GM08714 (cell line): ENCODE data around the gene PRRT3.
"Not testable (repeated sequence)": the region's sequence is repeated elsewhere in the genome, so short reads cannot be mapped to it uniquely, and the experiment has no call there.

Source experiments
- H3K4me3 ChIP-seq: fragments of 200-500 bp; sonication (Bioruptor generic); 2 replicates; pipeline ENCODE4 v1.5.1; 2014; ENCODE audit warnings: mild to moderate bottlenecking, low read length, inconsistent platforms
- ZNF274 ChIP-seq: IDR thresholded peaks from 2 replicates; pipeline ENCODE4 v1.6.1; 2012; ENCODE audit warnings: mild to moderate bottlenecking, low read depth, low read length

PRRT3 gene

GRCh38 chr3:9940746-9941145, 11.5 kb downstream of the PRRT3 start:
- no peak for TF ChIP-seq ZNF274
- H3K4me3 ChIP-seq, result no peak overlapping the region

GRCh38 chr3:9939906-9940305, 12.3 kb downstream of the PRRT3 start:
- not testable (repeated sequence) for H3K4me3 ChIP-seq

GRCh38 chr3:9938966-9939365, 13.2 kb downstream of the PRRT3 start:
- H3K4me3 ChIP-seq, result no peak overlapping the region
- no peak for TF ChIP-seq ZNF274

GRCh38 chr3:9937486-9938238, 14.5 kb downstream of the PRRT3 start:
- TF ChIP-seq ZNF274, result no peak

GRCh38 chr3:9935966-9936510, 16.2 kb downstream of the PRRT3 start:
- TF ChIP-seq ZNF274, result no peak
- no peak overlapping the region for H3K4me3 ChIP-seq

More at GRCh38 chr3:9937486-9938238, 14.5 kb downstream of the PRRT3 start:
- H3K4me3 ChIP-seq, result no peak overlapping the region

- TF ChIP-seq ZNF274, result no peak
- H3K4me3 ChIP-seq, result peak overlapping the region; percentile 74; the same call in 1 of the 2 replicates
These were observed 17.2 kb downstream of the PRRT3 start for GRCh38 chr3:9934993-9935392.

GRCh38 chr3:9934235-9934621, 18.0 kb downstream of the PRRT3 start:
- peak overlapping the region; percentile 74 for H3K4me3 ChIP-seq
- no peak for TF ChIP-seq ZNF274

GRCh38 chr3:9933561-9934234, 18.5 kb downstream of the PRRT3 start, which contains the start of gene CRELD1:
Gene CRELD1, plus strand, starts transcription at chr3:9933834. Its CDS starts 605 bp downstream, at chr3:9934439.
- H3K4me3 ChIP-seq, result peak within 1 kb of the TSS; percentile 74
- no peak for TF ChIP-seq ZNF274

- TF ChIP-seq ZNF274, result no peak
- peak overlapping the region; percentile 69 for H3K4me3 ChIP-seq
These were observed 19.2 kb downstream of the PRRT3 start for GRCh38 chr3:9932843-9933560.

- no peak for TF ChIP-seq ZNF274
These were observed 19.7 kb downstream of the PRRT3 start for GRCh38 chr3:9932535-9932842.

GRCh38 chr3:9930804-9931418, 21.3 kb downstream of the PRRT3 start:
- no peak for TF ChIP-seq ZNF274
- no peak overlapping the region for H3K4me3 ChIP-seq

More at GRCh38 chr3:9932535-9932842, 19.7 kb downstream of the PRRT3 start:
- H3K4me3 ChIP-seq, result peak overlapping the region; percentile 69; the same call in 1 of the 2 replicates

- H3K4me3 ChIP-seq, result no peak overlapping the region
- no peak for TF ChIP-seq ZNF274
These were observed 24.1 kb downstream of the PRRT3 start for GRCh38 chr3:9928158-9928557.

- TF ChIP-seq ZNF274, result no peak
- H3K4me3 ChIP-seq, result no peak overlapping the region
These were observed 33.8 kb downstream of the PRRT3 start for GRCh38 chr3:9918261-9919038.
